SU-DHL-6 (cell line): ENCODE data around the gene EBLN2.

Source experiments
- H2AFZ ChIP-seq: fragments of 200-600 bp; sonication (generic); 2 replicates; pipeline ENCODE4 v1.6.1; 2014; ENCODE audit warnings: low read depth, mild to moderate bottlenecking, moderate library complexity, mixed read lengths, antibody characterized with exemption, low read length; ENCODE audit not compliant: severe bottlenecking
- H3F3A ChIP-seq: fragments of 200-600 bp; shearing (Covaris generic); 2 replicates; pipeline ENCODE4 v1.6.0; 2016; ENCODE audit warnings: antibody characterized with exemption, mild to moderate bottlenecking; ENCODE audit not compliant: insufficient read depth
- H3K27ac ChIP-seq: fragments of 200-600 bp; sonication (generic); 2 replicates; pipeline ENCODE4 v1.5.1; 2016; ENCODE audit warnings: low read depth, mild to moderate bottlenecking, low read length, moderate library complexity, mixed read lengths
- H3K27me3 ChIP-seq: fragments of 200-600 bp; sonication (generic), shearing (Covaris generic); 2 replicates; pipeline ENCODE4 v1.6.0; 2014; ENCODE audit warnings: mild to moderate bottlenecking, low read length
- H3K36me3 ChIP-seq: fragments of 200-600 bp; sonication (generic); 2 replicates; pipeline ENCODE4 v1.6.1; 2014; ENCODE audit warnings: mild to moderate bottlenecking, low read length, mixed read lengths
- H3K4me2 ChIP-seq: fragments of 300-600, 200-600 bp; shearing (Covaris generic), sonication (generic); 2 replicates; pipeline ENCODE4 v1.6.0; 2014; ENCODE audit warnings: low read length, low read depth, mild to moderate bottlenecking; ENCODE audit not compliant: poor library complexity, severe bottlenecking
- H3K4me3 ChIP-seq: fragments of 200-600 bp; sonication (generic); 2 replicates; pipeline ENCODE4 v1.5.1; 2014; ENCODE audit warnings: antibody characterized with exemption, low read length, mild to moderate bottlenecking, mixed read lengths; ENCODE audit not compliant: insufficient read depth, poor library complexity, severe bottlenecking
- H3K79me2 ChIP-seq: fragments of 200-600 bp; sonication (generic); 2 replicates; pipeline ENCODE4 v1.6.1; 2014; ENCODE audit warnings: mild to moderate bottlenecking, low read length, moderate library complexity; ENCODE audit not compliant: insufficient read depth
- H3K9ac ChIP-seq: fragments of 200-600 bp; sonication (generic); 2 replicates; pipeline ENCODE4 v1.7.0; 2014; ENCODE audit warnings: mild to moderate bottlenecking, low read length
- H3K9me2 ChIP-seq: fragments of 200-600 bp; sonication (generic); replicated peaks from 2 replicates; pipeline ENCODE4 v1.6.1; 2014; ENCODE audit warnings: low read length; ENCODE audit not compliant: insufficient read depth
- H3K9me3 ChIP-seq: fragments of 200-600 bp; sonication (generic); 2 replicates; pipeline ENCODE4 v1.6.1; 2014; ENCODE audit warnings: low read length, mixed read lengths; ENCODE audit not compliant: insufficient read depth
- H4K20me1 ChIP-seq: fragments of 200-600 bp; sonication (generic); 2 replicates; pipeline ENCODE4 v1.6.1; 2014; ENCODE audit warnings: low read depth, mild to moderate bottlenecking, antibody characterized with exemption, low read length, moderate library complexity, mixed read lengths
- CTCF ChIP-seq: fragments of 200-600 bp; sonication (generic); IDR thresholded peaks from one replicate; pipeline ENCODE4 v1.5.1; 2017; ENCODE audit warnings: antibody characterized with exemption, mild to moderate bottlenecking, low read length, moderate library complexity; ENCODE audit not compliant: insufficient read depth, poor library complexity, severe bottlenecking
- EZH2phosphoT487 ChIP-seq: fragments of 200-600 bp; sonication (generic), shearing (Covaris generic); conservative IDR thresholded peaks from 2 replicates; pipeline ENCODE4 v1.6.1; 2018; ENCODE audit warnings: mild to moderate bottlenecking, antibody characterized with exemption, low read length, moderate library complexity, mixed read lengths

The EBLN2 gene

GRCh38 chr3:73069775-73070444 is 8.5 kb downstream of the EBLN2 start:
- H3K9me3 ChIP-seq: no peaks in the 10 kb centered on the region
- no peak overlapping the region for H3K9ac ChIP-seq
- H2AFZ ChIP-seq: no peak overlapping the region
- no peak overlapping the region for H3K27ac ChIP-seq
- peaks cover 13% of the 10 kb centered on the region; the same call in 1 of the 2 replicates for H4K20me1 ChIP-seq
- no peak overlapping the region for H3K4me3 ChIP-seq
- H3K27me3 ChIP-seq: no peaks in the 10 kb centered on the region
- H3K36me3 ChIP-seq: peaks cover 20% of the 10 kb centered on the region; the same call in 1 of the 2 replicates
- no peaks in the 10 kb centered on the region for H3K9me2 ChIP-seq
- no peaks in the 10 kb centered on the region for H3K79me2 ChIP-seq
- H3F3A ChIP-seq: peaks cover 26% of the 10 kb centered on the region; the same call in 1 of the 2 replicates
- no peak overlapping the region for H3K4me2 ChIP-seq
- no peak for TF ChIP-seq CTCF
- no peak for TF ChIP-seq EZH2phosphoT487

DNA sequence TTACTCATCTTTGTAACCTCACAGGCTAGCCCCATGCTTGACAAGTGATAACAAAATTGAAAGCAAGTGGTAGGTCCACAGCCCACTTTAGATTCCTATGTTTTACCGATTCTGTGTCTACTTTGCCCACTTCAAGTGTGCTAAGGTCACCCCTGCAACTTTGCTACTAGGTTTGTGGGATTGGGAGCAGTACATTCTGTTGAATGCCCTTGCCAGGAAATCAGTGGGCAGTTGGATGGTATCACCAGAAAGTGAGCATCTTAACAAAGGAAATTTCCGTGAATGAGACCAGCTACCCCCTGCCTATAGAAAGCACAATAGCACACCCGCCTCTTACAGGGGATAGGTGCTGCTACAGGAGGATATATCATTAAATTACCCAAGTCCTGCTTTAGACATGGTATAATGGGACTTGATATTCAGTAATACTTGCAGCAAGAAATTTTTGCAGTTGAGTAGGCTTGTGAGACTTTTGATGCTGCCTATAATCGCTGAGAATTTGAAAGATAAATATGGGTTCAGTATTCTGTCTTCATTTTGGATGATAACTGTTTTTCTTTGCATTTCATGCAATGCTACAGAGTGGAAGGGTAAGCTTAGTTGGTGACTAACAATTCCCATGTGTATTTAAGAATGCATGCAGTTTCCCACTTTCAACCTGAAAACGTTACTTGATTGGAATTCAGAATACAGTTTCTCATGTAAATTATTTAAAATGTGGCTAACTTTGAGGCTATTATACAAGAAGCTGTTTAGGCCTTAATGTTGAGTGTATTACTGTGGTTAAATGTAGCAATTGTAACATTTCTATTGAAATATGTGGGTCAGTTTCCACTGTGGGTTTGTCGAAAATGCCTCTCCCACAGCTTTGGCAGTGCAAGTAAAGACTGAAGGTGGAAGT is 9.5 kb downstream of the EBLN2 start:
- Histone ChIP-seq H3K27ac (no peak overlapping the region), H3K4me2 (no peak overlapping the region), H2AFZ (no peak overlapping the region), H3K9me3 (no peaks in the 10 kb centered on the region), H3K79me2 (no peaks in the 10 kb centered on the region), H3K36me3 (peaks cover 16% of the 10 kb centered on the region; the same call in 1 of the 2 replicates), H3K4me3 (no peak overlapping the region), H3K27me3 (no peaks in the 10 kb centered on the region), H3K9me2 (no peaks in the 10 kb centered on the region), H3F3A (peaks cover 26% of the 10 kb centered on the region; the same call in 1 of the 2 replicates), H3K9ac (no peak overlapping the region), H4K20me1 (peaks cover 13% of the 10 kb centered on the region; the same call in 1 of the 2 replicates)
- no peak for TF ChIP-seq CTCF
- TF ChIP-seq EZH2phosphoT487: no peak

DNA sequence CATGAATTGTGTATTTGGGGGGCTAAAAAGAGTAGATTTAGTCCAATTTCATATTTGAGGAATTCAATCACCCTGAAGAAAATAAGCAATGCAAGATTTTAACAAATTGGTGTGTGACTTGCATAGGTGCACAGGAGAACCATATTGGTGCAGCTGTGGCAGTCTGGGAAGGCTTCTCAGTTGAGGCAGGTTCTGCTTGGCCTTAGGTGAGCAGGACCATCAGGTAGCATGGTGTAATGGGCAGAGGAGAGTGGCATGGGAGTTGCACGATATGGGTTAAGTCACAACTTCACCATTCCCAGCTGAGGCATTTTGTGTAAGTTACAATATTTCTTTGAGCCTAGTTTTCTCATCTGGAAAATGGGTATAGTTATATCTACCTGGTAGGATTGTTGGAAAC is 10.5 kb downstream of the EBLN2 start:
- no peak overlapping the region for H3K4me3 ChIP-seq
- H3K27me3 ChIP-seq: no peaks in the 10 kb centered on the region
- no peak for TF ChIP-seq EZH2phosphoT487
- no peak for TF ChIP-seq CTCF
- H3K36me3 ChIP-seq: peaks cover 12% of the 10 kb centered on the region; the same call in 1 of the 2 replicates
- H3K79me2 ChIP-seq: no peaks in the 10 kb centered on the region
- H2AFZ ChIP-seq: no peak overlapping the region
- peaks cover 24% of the 10 kb centered on the region; the same call in 1 of the 2 replicates for H3F3A ChIP-seq
- H3K9me2 ChIP-seq: no peaks in the 10 kb centered on the region
- H3K9ac ChIP-seq: no peak overlapping the region
- no peaks in the 10 kb centered on the region for H3K9me3 ChIP-seq
- H3K4me2 ChIP-seq: no peak overlapping the region
- H4K20me1 ChIP-seq: peaks cover 13% of the 10 kb centered on the region; the same call in 1 of the 2 replicates
- no peak overlapping the region for H3K27ac ChIP-seq
